A549 (cell line): ENCODE data around the gene OR6X1. TPM values are rescaled to one million over a fixed set of nuclear protein-coding genes. Genes with fewer than 3 reads are reported as not detected.

Experiments
- ATAC-seq, 2 experiments: fragments of 200-7000 bp in 1 of 2; fragments of >200 bp in 1 of 2; cut with Nextera tagmentation in 1 of 2; cut with Tn5 transposase in 1 of 2; 3 replicates each; pipeline versions ENCODE4 v1.8.0 to v1.9.1; 2018 to 2020; ENCODE audit warnings: mild to moderate bottlenecking in 1 of 2, moderate library complexity in 1 of 2
- CTCF ChIA-PET: fragments of 300-600 bp; sonication (Branson Sonifier 250); formaldehyde crosslinking; extraction: SDS; loops from one replicate; lab custom pipeline; 2021; ENCODE audit warnings: antibody characterized with exemption, inconsistent platforms; lab: Yijun Ruan, JAX
- POLR2A ChIA-PET: fragments of 350-600 bp; formaldehyde crosslinking; extraction: SDS; loops from one replicate; lab custom pipeline; 2021; ENCODE audit warnings: antibody characterized with exemption, inconsistent platforms; lab: Yijun Ruan, JAX
- DNase-seq, 2 experiments: peaks; one replicate each; pipeline versions ENCODE4 v3.0.0 to v3.0.0-alpha.2; 2011 to 2016; ENCODE audit warnings: low read depth in 1 of 2, low spot score in 1 of 2
- FAIRE-seq: peaks from 2 replicates; lab custom pipeline; 2011; peaks lifted over from hg19 to GRCh38; lab: Jason Lieb, UNC
- H3K27ac ChIP-seq, 2 experiments: fragments of >200 bp; sonication (Bioruptor Twin); formaldehyde crosslinking; 3 replicates each; pipeline ENCODE4 v1.5.1; 2016 to 2017
- H3K4me1 ChIP-seq: fragments of >200 bp; sonication (Bioruptor Twin); formaldehyde crosslinking; 3 replicates; pipeline ENCODE4 v1.6.1; 2016
- H3K4me2 ChIP-seq: fragments of >200 bp; sonication (Bioruptor Twin); formaldehyde crosslinking; 3 replicates; pipeline ENCODE4 v1.6.1; 2016
- H3K4me3 ChIP-seq: fragments of >200 bp; sonication (Bioruptor Twin); formaldehyde crosslinking; 3 replicates; pipeline ENCODE4 v1.5.1; 2016
- H3K9me3 ChIP-seq: fragments of >200 bp; sonication (Bioruptor Twin); formaldehyde crosslinking; 3 replicates; pipeline ENCODE4 v1.6.1; 2016
- BHLHE40 ChIP-seq: IDR thresholded peaks from 2 replicates; pipeline ENCODE4 v1.6.1; 2012; ENCODE audit warnings: low read depth, low read length, inconsistent platforms
- CBX2 ChIP-seq: fragments of 200-600 bp; sonication (generic); IDR thresholded peaks from 2 replicates; pipeline ENCODE4 v1.6.1; 2016; ENCODE audit warnings: low read depth, mild to moderate bottlenecking, borderline replicate concordance
- CBX8 ChIP-seq: fragments of 200-600 bp; sonication (generic); IDR thresholded peaks from 2 replicates; pipeline ENCODE4 v1.6.1; 2016
- CTCF ChIP-seq: fragments of >200 bp; sonication (Bioruptor Twin); formaldehyde crosslinking; IDR thresholded peaks from 3 replicates; pipeline ENCODE4 v1.5.1; 2016
- EHMT2 ChIP-seq: fragments of 200-600 bp; sonication (generic); IDR thresholded peaks from 2 replicates; pipeline ENCODE4 v1.6.1; 2016; ENCODE audit warnings: antibody characterized with exemption, low read depth, mild to moderate bottlenecking, moderate library complexity
- ELK1 ChIP-seq: fragments of 150-350 bp; IDR thresholded peaks from 2 replicates; pipeline ENCODE4 v1.6.1; 2014; ENCODE audit warnings: low read depth, mild to moderate bottlenecking, low read length
- EP300 ChIP-seq, 2 experiments: fragments of >200 bp; sonication (Bioruptor Twin); formaldehyde crosslinking; IDR thresholded peaks; 2 replicates in 1 of 2; 3 replicates in 1 of 2; pipeline ENCODE4 v1.6.1; 2016 to 2017
- FOSB ChIP-seq: fragments of 250-450 bp; sonication (Bioruptor Pico); IDR thresholded peaks from 2 replicates; pipeline ENCODE4 v1.5.0; 2020; ENCODE audit warnings: mild to moderate bottlenecking, moderate library complexity
- GATA3 ChIP-seq: IDR thresholded peaks from 2 replicates; pipeline ENCODE4 v1.6.1; 2012; ENCODE audit warnings: borderline replicate concordance
- HDAC2 ChIP-seq: fragments of 200-600 bp; sonication (generic); IDR thresholded peaks from 2 replicates; pipeline ENCODE4 v1.6.1; 2016
- HES2 ChIP-seq: fragments of >200 bp; sonication (Bioruptor Twin); formaldehyde crosslinking; IDR thresholded peaks from 2 replicates; pipeline ENCODE4 v1.6.1; 2016
- HMGXB4 ChIP-seq: fragments of 250-450 bp; sonication (Bioruptor Pico); IDR thresholded peaks from 2 replicates; pipeline ENCODE4 v1.5.0; 2021; ENCODE audit warnings: mild to moderate bottlenecking, moderate library complexity, borderline replicate concordance
- MAFK ChIP-seq: fragments of 450-650 bp; IDR thresholded peaks from 2 replicates; pipeline ENCODE4 v1.6.1; 2014; ENCODE audit not compliant: partially characterized antibody
- MYC ChIP-seq: IDR thresholded peaks from 2 replicates; pipeline ENCODE4 v1.6.1; 2012; ENCODE audit warnings: mild to moderate bottlenecking, inconsistent platforms, low read length, improper control_type of control experiment, borderline replicate concordance
- NPAS2 ChIP-seq: fragments of 250-450 bp; sonication (Bioruptor Pico); IDR thresholded peaks from 2 replicates; pipeline ENCODE4 v1.8.0; 2022; ENCODE audit warnings: mild to moderate bottlenecking, moderate library complexity, borderline replicate concordance
- PHF8 ChIP-seq: fragments of 200-600 bp; sonication (generic); IDR thresholded peaks from 2 replicates; pipeline ENCODE4 v1.6.1; 2016; ENCODE audit warnings: low read depth, mild to moderate bottlenecking, antibody characterized with exemption, moderate library complexity, borderline replicate concordance
- RFX5 ChIP-seq: fragments of 450-650 bp; IDR thresholded peaks from 2 replicates; pipeline ENCODE4 v1.7.1; 2014; ENCODE audit warnings: antibody characterized with exemption, mild to moderate bottlenecking, moderate library complexity
- RNF2 ChIP-seq: fragments of 200-600 bp; sonication (generic); IDR thresholded peaks from 2 replicates; pipeline ENCODE4 v1.6.1; 2016; ENCODE audit warnings: low read depth, mild to moderate bottlenecking, antibody characterized with exemption, moderate library complexity, borderline replicate concordance
- SREBF2 ChIP-seq: fragments of 450-650 bp; IDR thresholded peaks from 2 replicates; pipeline ENCODE4 v1.6.1; 2014; ENCODE audit warnings: mild to moderate bottlenecking, moderate library complexity
- ZC3H11A ChIP-seq: fragments of 450-650 bp; IDR thresholded peaks from 2 replicates; pipeline ENCODE4 v1.6.1; 2014; ENCODE audit warnings: antibody characterized with exemption, mild to moderate bottlenecking
- ZFP36 ChIP-seq: fragments of 450-650 bp; IDR thresholded peaks from 2 replicates; pipeline ENCODE4 v1.6.1; 2014; ENCODE audit warnings: borderline replicate concordance; ENCODE audit not compliant: partially characterized antibody
- WGBS: methylation state at CpG from one replicate; pipeline ENCODE4 v1.1.6; 2017; ENCODE audit errors: missing lambda C conversion rate; 5-methylcytosine and 5-hydroxymethylcytosine counted together
- polyA plus RNA-seq, 4 experiments: library from polyadenylated mRNA; depleted of rRNA in 3 of 4; stranded (reverse); fragments of >200 nt; fragmentation: RNase III in 1 of 4; extraction: RNeasy Plus Mini Kit Qiagen cat#74134 plus additional on column Dnase treatment in 1 of 4; gene quantifications; 2 replicates in 3 of 4; 3 replicates in 1 of 4; pipeline ENCODE4 v1.2.3, GENCODE V29; 2011 to 2017

OR6X1 gene
- polyA plus RNA-seq, 2 of the 4 experiments (the other 2 are of a cell fraction) = not detected

GRCh38 chr11:123770712-123771111 lies 16.4 kb upstream of the OR6X1 start:
- ChIA-PET CTCF (no interaction called here), POLR2A (no interaction called here)
- no peak for FAIRE-seq
- Histone ChIP-seq H3K4me1 (no peaks in the 10 kb centered on the region), H3K4me3 (no peak overlapping the region), H3K4me2 (no peak overlapping the region), H3K27ac (no peak overlapping the region), H3K9me3 (no peaks in the 10 kb centered on the region)
- no peak for ATAC-seq
- no peak for DNase-seq
- no peak for TF ChIP-seq ZFP36
- TF ChIP-seq MAFK = no peak
- TF ChIP-seq RFX5 = no peak
- no peak for TF ChIP-seq ELK1
- TF ChIP-seq HES2 = no peak
- no peak for TF ChIP-seq RNF2
- TF ChIP-seq NPAS2 = no peak
- TF ChIP-seq HDAC2 = no peak
- TF ChIP-seq FOSB = no peak
- TF ChIP-seq EHMT2 = no peak
- no peak for TF ChIP-seq CTCF
- TF ChIP-seq CBX8 = no peak

- H3K27ac ChIP-seq = no peak overlapping the region
- no peaks in the 10 kb centered on the region for H3K4me1 ChIP-seq
- no peak for ATAC-seq
- ChIA-PET CTCF (interaction anchor here (1.3 kb wide), 1 partner anchor 58 kb away, joined by 3 read pairs; no protein-coding TSS in a partner anchor), POLR2A (no interaction called here)
- TF ChIP-seq PHF8 (no peak), HMGXB4 (no peak), BHLHE40 (no peak), CBX2 (no peak), EP300 (IDR thresholded peaks at IDR 0.05) (no peak), MYC (no peak), HDAC2 (no peak), HES2 (no peak), SREBF2 (no peak), GATA3 (no peak), ZC3H11A (no peak)
- FAIRE-seq = no peak
- 3% methylated on average over 1 of the region's 1 CpG for WGBS
- H3K4me2 ChIP-seq = no peak overlapping the region
- H3K9me3 ChIP-seq = no peaks in the 10 kb centered on the region
- no peak for DNase-seq
- H3K4me3 ChIP-seq = no peak overlapping the region
Measured at GRCh38 chr11:123765601-123766000, 11.3 kb upstream of the OR6X1 start.
